Smooth muscle cell (in vitro differentiated cells): ENCODE data around the gene KDM4B. TPM values are rescaled to one million over a fixed set of nuclear protein-coding genes. Genes with fewer than 3 reads are reported as not detected.

Source experiments
- DNase-seq: peaks from one replicate; lab custom pipeline; 2025; ENCODE audit not compliant: unreplicated experiment; lab: John Stamatoyannopoulos, UW
- H2AFZ ChIP-seq: fragments of 200-600 bp; sonication (generic); 2 replicates; pipeline ENCODE4 v1.6.0; 2016; ENCODE audit warnings: antibody characterized with exemption, low read depth, mild to moderate bottlenecking
- H3F3A ChIP-seq: fragments of 200-600 bp; sonication (generic); 2 replicates; pipeline ENCODE4 v1.6.0; 2017; ENCODE audit warnings: antibody characterized with exemption, low read depth
- H3K27ac ChIP-seq: fragments of 200-600 bp; sonication (generic); 2 replicates; pipeline ENCODE4 v1.5.1; 2016; ENCODE audit warnings: low read depth, mild to moderate bottlenecking
- H3K27me3 ChIP-seq: fragments of 200-600 bp; sonication (generic); 2 replicates; pipeline ENCODE4 v1.6.1; 2016; ENCODE audit warnings: low read depth, mild to moderate bottlenecking
- H3K36me3 ChIP-seq: fragments of 200-600 bp; sonication (generic); 2 replicates; pipeline ENCODE4 v1.5.1; 2016; ENCODE audit warnings: low read depth
- H3K4me1 ChIP-seq: fragments of 200-600 bp; sonication (generic); 2 replicates; pipeline ENCODE4 v1.5.1; 2016; ENCODE audit warnings: low read depth
- H3K4me2 ChIP-seq: fragments of 200-600 bp; sonication (generic); 2 replicates; pipeline ENCODE4 v1.6.0; 2016; ENCODE audit warnings: mild to moderate bottlenecking
- H3K4me3 ChIP-seq: fragments of 200-600 bp; sonication (generic); 2 replicates; pipeline ENCODE4 v1.5.1; 2016; ENCODE audit warnings: mild to moderate bottlenecking
- H3K79me2 ChIP-seq: fragments of 200-600 bp; sonication (generic); 2 replicates; pipeline ENCODE4 v1.6.0; 2016; ENCODE audit warnings: low read depth, mild to moderate bottlenecking
- H3K9ac ChIP-seq: fragments of 200-600 bp; sonication (generic); 2 replicates; pipeline ENCODE4 v1.6.0; 2016; ENCODE audit warnings: low read depth
- H3K9me3 ChIP-seq: fragments of 200-600 bp; sonication (generic); replicated peaks from 2 replicates; pipeline ENCODE4 v1.5.1; 2016; ENCODE audit warnings: low read depth
- H4K20me1 ChIP-seq: fragments of 200-600 bp; sonication (generic); 2 replicates; pipeline ENCODE4 v1.6.0; 2016; ENCODE audit warnings: low read depth
- CTCF ChIP-seq: fragments of 200-600 bp; sonication (generic); IDR thresholded peaks from 2 replicates; pipeline ENCODE4 v1.5.1; 2017; ENCODE audit warnings: borderline replicate concordance, mild to moderate bottlenecking, antibody characterized with exemption; ENCODE audit not compliant: insufficient read depth, poor library complexity, severe bottlenecking
- WGBS: methylation state at CpG from one replicate; pipeline ENCODE4 v1.1.7; 2016; ENCODE audit warnings: low lambda C conversion rate; 5-methylcytosine and 5-hydroxymethylcytosine counted together
- polyA plus RNA-seq: library from polyadenylated mRNA; unstranded; fragments of >200 nt; fragmentation: Nextera tagmentation; extraction: Ambion mirVana; gene quantifications from 2 replicates; pipeline ENCODE4 v1.2.1, GENCODE V29; 2016
- total RNA-seq: library from RNA; depleted of rRNA; stranded (reverse); fragments of >200 nt; gene quantifications from 2 replicates; pipeline ENCODE4 v1.2.3, GENCODE V29; 2014

Gene KDM4B
- total and polyA plus RNA-seq, 2 experiments from 2014 or later: 27.9 to 32.3 TPM

GRCh38 chr19:5128251-5128935 is 159.5 kb downstream of the KDM4B start:
- Histone ChIP-seq H3K36me3 (no peaks in the 10 kb centered on the region), H3K27ac (peak overlapping the region; percentile 5), H3F3A (no peaks in the 10 kb centered on the region), H3K27me3 (no peaks in the 10 kb centered on the region), H3K4me3 (no peak overlapping the region), H3K4me1 (peaks cover 38% of the 10 kb centered on the region), H3K9ac (no peak overlapping the region), H4K20me1 (peaks cover 54% of the 10 kb centered on the region), H2AFZ (no peak overlapping the region), H3K4me2 (peak overlapping the region; percentile 53), H3K9me3 (no peaks in the 10 kb centered on the region), H3K79me2 (no peaks in the 10 kb centered on the region)
- TF ChIP-seq CTCF: no peak
- 36% methylated on average over 25 of the region's 25 CpGs for WGBS
- DNase-seq: peak; percentile 49

GRCh38 chr19:5128936-5129389 is 160.1 kb downstream of the KDM4B start:
- WGBS: 45% methylated on average over 8 of the region's 9 CpGs
- Histone ChIP-seq H3K9me3 (no peaks in the 10 kb centered on the region), H3K9ac (no peak overlapping the region), H3F3A (no peaks in the 10 kb centered on the region), H3K4me1 (peaks cover 38% of the 10 kb centered on the region), H2AFZ (no peak overlapping the region), H4K20me1 (peaks cover 49% of the 10 kb centered on the region), H3K4me3 (no peak overlapping the region), H3K36me3 (no peaks in the 10 kb centered on the region), H3K4me2 (no peak overlapping the region), H3K27me3 (no peaks in the 10 kb centered on the region), H3K79me2 (no peaks in the 10 kb centered on the region), H3K27ac (no peak overlapping the region)
- DNase-seq: peak; percentile 45
- no peak for TF ChIP-seq CTCF

DNA sequence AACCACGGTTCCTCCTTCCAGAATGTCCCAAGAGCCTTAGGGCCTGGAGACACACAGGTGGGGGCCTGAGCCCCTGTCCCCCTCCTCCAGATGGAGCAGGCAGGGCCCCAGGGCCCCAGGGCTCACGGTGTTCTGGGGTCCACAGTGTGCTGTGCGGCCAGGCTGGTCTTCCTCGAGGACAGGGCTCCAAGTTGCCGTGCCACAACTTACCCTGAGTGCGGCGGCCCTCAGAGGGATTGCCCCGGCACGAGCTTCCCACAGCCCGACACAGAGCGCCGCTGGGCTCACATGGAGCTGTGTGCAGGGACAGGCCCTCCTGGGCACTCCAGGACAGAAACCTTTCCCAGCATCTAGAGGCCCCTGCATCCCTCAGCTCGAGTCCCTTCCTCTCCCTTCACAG is 160.8 kb downstream of the KDM4B start:
- no peak overlapping the region for H3K4me2 ChIP-seq
- H3K79me2 ChIP-seq: no peaks in the 10 kb centered on the region
- TF ChIP-seq CTCF: no peak
- no peak for DNase-seq
- WGBS: 96% methylated on average over 13 of the region's 13 CpGs
- peaks cover 47% of the 10 kb centered on the region for H4K20me1 ChIP-seq
- H3K36me3 ChIP-seq: no peaks in the 10 kb centered on the region
- H3K27me3 ChIP-seq: no peaks in the 10 kb centered on the region
- no peak overlapping the region for H3K4me3 ChIP-seq
- no peak overlapping the region for H2AFZ ChIP-seq
- H3F3A ChIP-seq: no peaks in the 10 kb centered on the region
- no peak overlapping the region for H3K9ac ChIP-seq
- H3K4me1 ChIP-seq: peaks cover 38% of the 10 kb centered on the region
- H3K9me3 ChIP-seq: no peaks in the 10 kb centered on the region
- H3K27ac ChIP-seq: peak overlapping the region; percentile 35

- Histone ChIP-seq H3K27ac (peak overlapping the region; percentile 35), H2AFZ (no peak overlapping the region), H3K4me1 (peaks cover 38% of the 10 kb centered on the region), H3K9ac (no peak overlapping the region), H3K9me3 (no peaks in the 10 kb centered on the region), H3K79me2 (no peaks in the 10 kb centered on the region), H4K20me1 (peaks cover 40% of the 10 kb centered on the region), H3F3A (no peaks in the 10 kb centered on the region), H3K4me2 (no peak overlapping the region), H3K4me3 (no peak overlapping the region), H3K27me3 (no peaks in the 10 kb centered on the region), H3K36me3 (no peaks in the 10 kb centered on the region)
- TF ChIP-seq CTCF: no peak
- DNase-seq: no peak
- 92% methylated on average over 27 of the region's 27 CpGs for WGBS
These were observed 161.6 kb downstream of the KDM4B start for GRCh38 chr19:5130371-5131030.
